ENCODE results near the gene GPT2. TPM values are rescaled to one million over a fixed set of nuclear protein-coding genes. Genes with fewer than 3 reads are reported as not detected.

The GPT2 gene
- polyA plus RNA-seq, 5 donors = 32.1 to 48.6 (median 35.7) TPM

- DNase-seq = no peak
Observed at GRCh38 chr16:46895399-46896313, 11.5 kb downstream of the GPT2 start.

DNA sequence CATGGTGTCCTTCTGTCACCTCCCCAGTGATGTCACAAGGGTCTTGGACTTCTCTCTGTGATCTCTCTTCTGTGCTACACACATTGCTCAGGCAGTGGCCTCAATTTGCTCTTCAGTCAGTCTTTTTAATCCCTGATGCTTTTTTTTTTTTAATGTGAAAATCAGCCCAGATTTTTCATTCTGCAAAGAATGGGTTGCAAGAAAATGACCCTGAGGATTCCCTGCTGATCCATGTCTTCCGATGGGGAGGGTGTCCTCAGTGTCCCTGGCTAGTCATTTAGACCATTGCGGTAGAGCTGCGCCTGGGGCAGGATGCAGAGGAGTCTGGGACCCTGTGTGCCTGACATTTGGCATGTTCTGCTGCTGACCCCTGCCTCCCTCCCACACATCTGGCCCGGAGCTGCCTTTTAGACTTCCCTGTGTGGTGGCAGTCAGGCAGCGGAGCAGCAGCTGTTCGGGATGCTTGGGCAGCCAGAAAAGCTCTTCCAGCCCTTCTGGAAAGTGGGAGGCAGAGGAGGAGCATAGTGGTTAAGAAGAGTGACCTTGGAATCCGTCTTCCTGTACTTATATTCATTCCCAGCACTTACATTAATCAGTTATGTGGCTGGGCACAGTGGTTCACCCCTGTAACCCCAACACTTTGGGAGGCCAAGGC lies 12.3 kb downstream of the GPT2 start:
- DNase-seq = no peak

- no peak for DNase-seq
Observed at GRCh38 chr16:46897471-46897870, 13.3 kb downstream of the GPT2 start.

DNA sequence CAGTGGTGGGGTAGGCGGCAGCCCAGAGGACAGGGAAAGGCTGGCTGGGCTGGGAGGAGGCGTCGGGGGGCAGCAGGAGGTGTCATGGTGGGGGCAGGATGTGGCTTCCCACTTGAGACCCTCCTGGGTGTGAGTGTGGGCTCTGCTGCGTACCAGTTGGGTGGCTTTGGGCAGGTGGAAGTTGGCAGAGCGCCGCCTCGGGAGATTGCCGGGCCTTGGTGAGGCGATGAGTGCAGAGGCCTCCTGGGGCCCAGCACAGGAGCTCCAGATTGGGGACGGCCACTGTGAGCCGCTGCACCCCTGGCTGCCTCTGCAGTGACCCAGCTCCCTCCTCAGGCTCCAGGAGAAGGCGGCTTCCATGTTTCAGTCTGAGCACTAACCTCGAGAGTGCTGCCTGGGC lies 13.8 kb downstream of the GPT2 start:
- DNase-seq = no peak

GRCh38 chr16:46899443-46900143 lies 15.4 kb downstream of the GPT2 start:
- no peak for DNase-seq

DNA sequence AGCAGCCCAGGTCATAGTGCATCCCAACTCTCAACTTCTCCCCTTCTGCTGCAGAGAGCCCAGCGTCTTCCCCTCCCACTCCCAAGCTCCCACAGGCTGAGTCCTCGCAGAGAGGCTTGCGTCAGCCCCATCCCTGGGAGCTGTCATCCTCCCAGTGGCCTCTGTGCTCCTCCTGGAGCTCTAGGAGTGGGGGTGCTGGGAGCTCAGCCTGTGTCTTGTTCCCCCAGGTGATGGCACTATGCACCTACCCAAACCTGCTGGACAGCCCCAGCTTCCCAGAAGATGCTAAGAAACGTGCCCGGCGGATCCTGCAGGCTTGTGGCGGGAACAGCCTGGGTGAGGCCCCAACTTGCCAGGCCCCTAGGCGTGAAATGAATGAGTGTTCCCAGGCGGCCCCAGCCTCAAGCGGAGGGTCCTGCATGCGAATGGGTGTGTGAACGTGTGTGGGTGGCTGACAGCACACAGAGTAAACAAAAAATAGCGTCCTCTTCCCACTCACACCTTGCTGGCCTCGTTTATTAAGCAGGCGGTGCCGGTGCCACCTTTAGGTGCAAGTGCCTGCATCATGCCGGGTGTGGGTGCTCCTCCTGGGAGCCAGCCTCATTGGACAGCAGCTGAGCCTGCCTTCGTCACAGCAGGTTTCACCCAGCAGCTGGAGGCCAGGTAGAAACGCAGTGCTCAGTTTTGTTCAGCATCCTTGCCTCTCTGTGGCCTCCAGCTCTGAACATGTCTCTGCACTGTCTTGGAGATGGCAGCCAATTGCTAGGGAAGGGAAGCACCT lies 16.5 kb downstream of the GPT2 start:
- DNase-seq = no peak

DNA sequence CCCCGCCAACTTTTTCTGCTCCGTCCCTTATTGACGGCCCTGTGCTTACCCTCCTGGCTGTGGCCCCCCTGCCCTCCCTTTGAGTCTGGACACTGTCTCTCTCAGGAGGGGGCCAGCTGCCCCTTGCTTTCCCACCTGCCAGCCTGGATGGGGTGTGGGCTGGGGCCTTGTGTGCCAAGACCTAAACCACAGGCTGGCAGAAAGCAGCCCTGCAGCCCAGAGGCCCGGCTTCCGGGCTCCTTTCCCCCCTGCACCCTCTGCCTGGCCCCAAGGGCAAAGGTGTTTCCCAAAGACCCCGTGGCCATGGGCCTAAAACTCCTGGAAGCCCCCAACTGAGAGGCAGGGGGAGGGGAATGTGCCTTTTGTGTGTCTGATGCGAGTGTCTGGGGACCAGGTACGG lies 17.5 kb downstream of the GPT2 start:
- DNase-seq = no peak

- no peak for DNase-seq
Observed at GRCh38 chr16:46903255-46903905, 19.2 kb downstream of the GPT2 start.

GRCh38 chr16:46904471-46904870 lies 20.3 kb downstream of the GPT2 start:
- DNase-seq = no peak

DNA sequence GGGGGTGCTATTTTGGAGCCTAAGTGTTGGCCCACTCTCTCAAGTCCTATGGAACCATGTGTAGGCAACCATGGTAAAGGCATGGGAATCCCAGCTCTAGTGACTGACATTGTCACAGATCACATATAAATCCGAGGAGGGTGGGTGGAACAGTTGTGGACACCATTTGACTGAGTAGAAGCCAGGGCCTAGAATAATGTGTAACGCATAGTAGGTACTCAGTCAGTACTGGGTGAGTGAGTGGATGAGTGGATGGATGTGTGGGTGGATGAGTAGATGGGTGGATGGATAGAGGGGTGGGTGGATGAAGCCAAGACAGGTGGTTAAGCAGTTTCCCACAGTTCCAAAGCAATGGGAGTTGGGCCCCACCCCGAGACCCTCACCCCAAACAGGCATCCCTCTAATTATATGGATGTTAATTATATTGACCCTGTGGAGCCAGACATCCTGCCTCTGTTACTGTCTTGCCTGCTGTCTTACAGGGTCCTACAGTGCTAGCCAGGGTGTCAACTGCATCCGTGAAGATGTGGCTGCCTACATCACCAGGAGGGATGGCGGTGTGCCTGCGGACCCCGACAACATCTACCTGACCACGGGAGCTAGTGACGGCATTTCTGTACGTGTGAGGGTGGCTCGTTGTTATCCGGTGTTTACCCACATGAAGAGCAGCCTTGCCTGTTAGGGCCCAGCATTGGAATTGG lies 22.3 kb downstream of the GPT2 start:
- DNase-seq = no peak

GRCh38 chr16:46907061-46907774 lies 23.1 kb downstream of the GPT2 start:
- no peak for DNase-seq

DNA sequence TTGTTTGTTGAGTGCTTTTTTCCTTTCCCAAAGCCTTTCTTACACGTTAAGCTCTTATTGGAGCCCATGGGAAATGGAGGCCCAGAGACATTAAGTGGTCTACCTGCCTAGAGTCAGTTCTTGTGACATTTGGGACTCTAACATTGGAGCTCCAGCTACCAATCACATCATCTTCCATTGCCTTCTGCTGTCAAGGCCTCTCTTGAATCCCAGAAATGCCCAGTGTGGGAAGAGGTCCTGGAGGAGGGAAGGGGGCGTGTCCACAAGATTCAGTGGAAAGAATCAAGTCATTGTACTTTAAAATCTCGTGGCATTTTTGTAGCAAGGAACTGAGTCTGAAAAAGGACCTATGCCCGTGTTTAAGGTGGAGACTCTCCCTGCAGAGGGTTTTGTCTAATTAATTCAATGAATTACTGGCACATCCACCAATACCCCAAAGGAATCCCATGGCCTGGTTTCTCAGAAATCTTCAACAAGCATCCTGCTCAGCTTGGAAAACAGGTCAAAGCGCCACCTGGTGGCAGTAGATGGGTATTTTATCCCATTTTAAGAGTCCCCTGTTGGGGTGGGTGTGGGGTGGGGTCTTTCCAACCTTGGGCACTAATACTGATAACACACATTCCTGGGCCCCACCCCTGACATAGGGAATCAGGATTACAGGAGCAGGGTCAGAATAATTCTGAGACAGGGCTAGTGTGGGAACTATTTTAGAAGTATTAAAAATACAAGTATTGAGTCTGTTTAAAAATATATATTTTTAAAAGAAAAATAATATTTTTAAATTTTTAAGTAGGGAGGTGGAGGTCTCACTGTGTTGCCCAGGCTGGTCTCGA lies 24.6 kb downstream of the GPT2 start:
- peak in 1 of 2 donors; percentile 53 for DNase-seq

- no peak for DNase-seq
Observed at GRCh38 chr16:46911038-46911437, 26.9 kb downstream of the GPT2 start.

- no peak for DNase-seq
Observed at GRCh38 chr16:46911650-46912049, 27.5 kb downstream of the GPT2 start.

- no peak for DNase-seq
Observed at GRCh38 chr16:46914556-46915201, 30.5 kb downstream of the GPT2 start.

DNA sequence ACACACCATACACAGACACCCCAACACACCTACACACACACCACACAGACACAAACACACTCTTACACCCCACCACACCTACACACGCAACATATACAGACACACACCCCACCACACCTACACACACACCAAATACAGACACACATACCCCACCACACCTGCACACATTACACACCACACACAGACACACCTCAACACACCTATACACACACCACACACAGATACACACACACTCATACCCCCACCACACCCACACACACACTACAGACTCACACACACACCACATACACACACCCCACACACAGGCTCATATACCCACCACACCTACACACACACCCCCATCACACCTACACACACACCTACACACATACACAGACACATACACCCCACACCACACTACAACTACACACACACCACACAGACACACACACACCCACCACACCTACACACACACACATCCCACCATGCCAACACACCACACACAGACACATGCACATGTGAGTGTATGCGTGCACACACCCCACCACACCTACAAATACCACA lies 31.4 kb downstream of the GPT2 start:
- DNase-seq = no peak

- no peak for DNase-seq
Observed at GRCh38 chr16:46916980-46917379, 32.8 kb downstream of the GPT2 start.

- DNase-seq = no peak
Observed at GRCh38 chr16:46918400-46918799, 34.2 kb downstream of the GPT2 start.

All from right lung (tissue), 5 donors.